Measurements from ENCODE around the gene TMEM131. TPM values are rescaled to one million over a fixed set of nuclear protein-coding genes. Genes with fewer than 3 reads are reported as not detected.

Gene TMEM131
- total RNA-seq, 1 donor from 2014 or later = 43.9 TPM

DNA sequence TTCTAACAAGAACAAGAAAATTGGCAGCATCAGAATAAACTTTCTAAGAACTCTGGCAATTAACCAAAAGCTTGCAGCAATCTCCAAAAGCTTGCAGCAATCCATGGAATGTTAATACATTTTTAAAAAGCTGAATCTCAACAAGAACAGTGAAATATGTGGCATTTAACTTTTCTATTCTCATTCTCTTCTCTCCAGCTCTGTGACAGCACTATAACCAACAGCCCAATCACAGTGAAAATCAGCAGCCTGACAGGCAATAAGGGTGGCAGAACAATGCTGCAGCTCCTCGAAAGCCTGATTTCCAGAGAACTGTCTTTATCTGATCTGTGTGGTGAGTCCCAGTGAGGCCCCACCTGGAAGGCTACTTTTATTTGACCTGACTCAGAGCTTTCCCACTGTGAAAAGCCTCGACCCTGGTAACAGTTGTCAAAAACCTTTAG lies 60.0 kb downstream of the TMEM131 start:
- TF ChIP-seq CTCF (conservative IDR thresholded peaks at IDR 0.05) = no peak
- peaks cover 25% of the 10 kb centered on the region for H3K4me1 Mint-ChIP-seq

GRCh38 chr2:97932975-97933662 lies 62.6 kb downstream of the TMEM131 start:
- Mint-ChIP-seq H3K27me3 (ENCODE audit: low read depth) (no peaks in the 10 kb centered on the region), H3K36me3 (ENCODE audit: low read depth) (peaks cover 6% of the 10 kb centered on the region), H3K4me3 (no peak overlapping the region), H3K4me1 (peaks cover 25% of the 10 kb centered on the region), H3K27ac (ENCODE audit: unreplicated experiment) (no peak overlapping the region), H3K9me3 (no peaks in the 10 kb centered on the region)
- TF ChIP-seq CTCF (conservative IDR thresholded peaks at IDR 0.05) = no peak
- no peak for DNase-seq (ENCODE audit: low read depth, low spot score)

More for the DNA sequence above, 60.0 kb downstream of the TMEM131 start:
- Mint-ChIP-seq H3K27ac (ENCODE audit: unreplicated experiment) (no peak overlapping the region), H3K9me3 (peaks cover 5% of the 10 kb centered on the region), H3K36me3 (ENCODE audit: low read depth) (peaks cover 15% of the 10 kb centered on the region), H3K4me3 (no peak overlapping the region), H3K27me3 (ENCODE audit: low read depth) (no peaks in the 10 kb centered on the region)
- no peak for DNase-seq (ENCODE audit: low read depth, low spot score)

GRCh38 chr2:97931858-97932225 lies 63.9 kb downstream of the TMEM131 start:
- TF ChIP-seq CTCF (conservative IDR thresholded peaks at IDR 0.05) = no peak
- H3K27ac Mint-ChIP-seq (ENCODE audit: unreplicated experiment) = no peak overlapping the region
- H3K36me3 Mint-ChIP-seq (ENCODE audit: low read depth) = no peaks in the 10 kb centered on the region
- no peak overlapping the region for H3K4me3 Mint-ChIP-seq
- no peaks in the 10 kb centered on the region for H3K27me3 Mint-ChIP-seq (ENCODE audit: low read depth)
- H3K9me3 Mint-ChIP-seq = no peaks in the 10 kb centered on the region
- DNase-seq (ENCODE audit: low read depth, low spot score) = no peak
- H3K4me1 Mint-ChIP-seq = peaks cover 20% of the 10 kb centered on the region

DNA sequence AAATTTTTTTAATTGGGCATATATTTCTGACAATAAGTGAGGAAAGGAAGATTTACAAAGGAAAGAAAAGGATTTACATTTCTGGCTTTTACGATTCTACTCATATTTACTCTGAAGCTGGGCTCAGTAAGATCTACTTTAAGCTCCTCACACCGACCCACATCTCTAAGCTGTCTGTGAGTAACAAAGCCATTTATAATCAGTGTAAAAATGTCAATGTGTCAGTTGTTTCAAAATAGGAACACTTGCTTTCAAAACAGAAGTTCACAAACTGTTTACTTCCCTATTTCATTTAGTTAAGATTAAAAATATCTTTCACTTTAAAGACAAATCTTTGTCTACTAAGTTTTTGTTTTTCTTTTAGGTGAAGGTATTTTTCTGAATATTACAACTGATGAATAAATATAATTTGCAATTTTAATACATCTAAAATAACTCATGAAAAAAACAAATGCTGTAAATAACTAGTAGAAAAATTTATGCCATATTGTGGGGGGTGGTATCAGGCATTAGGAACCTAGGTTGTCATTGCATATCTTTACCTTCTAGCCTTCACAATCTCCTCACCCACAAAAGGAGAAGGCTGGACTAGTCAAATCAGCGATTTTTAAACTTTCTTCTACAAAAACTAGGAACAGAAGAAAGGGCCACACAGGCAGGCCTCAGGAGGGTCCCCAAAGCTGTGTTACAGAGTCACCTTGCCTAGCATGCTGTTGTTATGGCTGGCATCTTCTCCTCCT lies 64.5 kb downstream of the TMEM131 start:
- no peaks in the 10 kb centered on the region for H3K27me3 Mint-ChIP-seq (ENCODE audit: low read depth)
- TF ChIP-seq CTCF (conservative IDR thresholded peaks at IDR 0.05) = no peak
- peaks cover 4% of the 10 kb centered on the region for H3K36me3 Mint-ChIP-seq (ENCODE audit: low read depth)
- H3K4me3 Mint-ChIP-seq = no peak overlapping the region
- no peak for DNase-seq (ENCODE audit: low read depth, low spot score)
- H3K27ac Mint-ChIP-seq (ENCODE audit: unreplicated experiment) = no peak overlapping the region
- no peaks in the 10 kb centered on the region for H3K9me3 Mint-ChIP-seq
- H3K4me1 Mint-ChIP-seq = peaks cover 16% of the 10 kb centered on the region

GRCh38 chr2:97928591-97928990 lies 67.2 kb downstream of the TMEM131 start:
- DNase-seq (ENCODE audit: low read depth, low spot score) = no peak
- TF ChIP-seq CTCF (conservative IDR thresholded peaks at IDR 0.05) = no peak
- no peaks in the 10 kb centered on the region for H3K27me3 Mint-ChIP-seq (ENCODE audit: low read depth)
- H3K9me3 Mint-ChIP-seq = no peaks in the 10 kb centered on the region
- no peak overlapping the region for H3K27ac Mint-ChIP-seq (ENCODE audit: unreplicated experiment)
- peaks cover 8% of the 10 kb centered on the region for H3K4me1 Mint-ChIP-seq
- no peak overlapping the region for H3K4me3 Mint-ChIP-seq
- H3K36me3 Mint-ChIP-seq (ENCODE audit: low read depth) = peaks cover 4% of the 10 kb centered on the region

Measured in neural crest cell (in vitro differentiated cells).